Endothelial cell of umbilical vein (primary cell): ENCODE data around the gene KCNQ5. TPM values are rescaled to one million over a fixed set of nuclear protein-coding genes. Genes with fewer than 3 reads are reported as not detected.

Experiments
- BruUV-seq: library from RNA; stranded (reverse); fragments of 400-500 nt; replicated peaks from 2 replicates; lab custom pipeline; 2021; lab: Mats Ljungman, UMichigan
- CTCF ChIA-PET: fragments of 300-600, 350-600 bp; sonication (Branson Sonifier 250); formaldehyde crosslinking; loops from one replicate; lab custom pipeline; 2021; ENCODE audit warnings: antibody characterized with exemption, inconsistent platforms; lab: Charles Lee
- POLR2A ChIA-PET: fragments of 300-600, 350-600 bp; sonication (Branson Sonifier 250); formaldehyde crosslinking; loops from one replicate; lab custom pipeline; 2021; ENCODE audit warnings: antibody characterized with exemption, inconsistent platforms; lab: Charles Lee
- DNase-seq: peaks from one replicate; pipeline ENCODE4 v3.0.0-alpha.2; 2011; ENCODE audit warnings: low read depth, low spot score
- FAIRE-seq: peaks from 2 replicates; lab custom pipeline; 2011; peaks lifted over from hg19 to GRCh38; lab: Jason Lieb, UNC
- H2AFZ ChIP-seq: 2 replicates; pipeline ENCODE4 v1.6.0; 2012; ENCODE audit warnings: low read depth, low read length, control low read depth, inconsistent platforms
- H3K27ac ChIP-seq: 2 replicates; pipeline ENCODE4 v1.5.1; 2011; ENCODE audit warnings: low read depth, mild to moderate bottlenecking, control low read depth, low read length, moderate library complexity; ENCODE audit not compliant: insufficient read depth
- H3K27me3 ChIP-seq, 2 experiments: 2 replicates each; pipeline versions ENCODE4 v1.6.0 to v1.6.1; 2011; ENCODE audit warnings: low read length in 2 of 2, mixed read lengths in 1 of 2; ENCODE audit not compliant: control insufficient read depth in 2 of 2, insufficient read depth in 2 of 2
- H3K36me3 ChIP-seq, 2 experiments: 2 replicates in 1 of 2; 3 replicates in 1 of 2; pipeline ENCODE4 v1.5.1; 2011; ENCODE audit warnings: low read length in 2 of 2, mild to moderate bottlenecking in 1 of 2, moderate library complexity in 1 of 2; ENCODE audit not compliant: control insufficient read depth in 2 of 2, insufficient read depth in 2 of 2; ENCODE audit errors: extremely low read depth in 1 of 2
- H3K4me1 ChIP-seq: 3 replicates; pipeline ENCODE4 v1.5.1; 2011; ENCODE audit warnings: mild to moderate bottlenecking, low read length; ENCODE audit not compliant: control insufficient read depth, insufficient read depth; ENCODE audit errors: extremely low read depth
- H3K4me2 ChIP-seq: 2 replicates; pipeline ENCODE4 v1.6.1; 2011; ENCODE audit warnings: low read length, control low read depth, mixed read lengths; ENCODE audit not compliant: insufficient read depth
- H3K4me3 ChIP-seq, 3 experiments: fragments of 200-600 bp in 1 of 3; sonication (generic), shearing (Covaris generic) in 1 of 3; replicated peaks in 1 of 3; 2 replicates each; pipeline ENCODE4 v1.5.1; 2011 to 2016; ENCODE audit warnings: control low read depth in 3 of 3, low read length in 3 of 3, mild to moderate bottlenecking in 2 of 3, inconsistent platforms in 1 of 3, low read depth in 1 of 3, moderate library complexity in 1 of 3; ENCODE audit not compliant: insufficient read depth in 1 of 3
- H3K79me2 ChIP-seq: 2 replicates; pipeline ENCODE4 v1.6.0; 2012; ENCODE audit warnings: low read length, inconsistent platforms; ENCODE audit not compliant: control insufficient read depth, insufficient read depth
- H3K9ac ChIP-seq: replicated peaks from 2 replicates; pipeline ENCODE3; 2011; ENCODE audit warnings: low read length, control low read depth; ENCODE audit not compliant: insufficient read depth; ENCODE audit errors: extremely low read depth
- H3K9me1 ChIP-seq: replicated peaks from 3 replicates; pipeline ENCODE4 v1.6.0; 2011; ENCODE audit warnings: mild to moderate bottlenecking, low read length; ENCODE audit not compliant: control insufficient read depth, insufficient read depth; ENCODE audit errors: extremely low read depth
- H3K9me3 ChIP-seq: replicated peaks from 2 replicates; pipeline ENCODE4 v1.5.1; 2012; ENCODE audit warnings: low read length, inconsistent platforms; ENCODE audit not compliant: control insufficient read depth, insufficient read depth
- H4K20me1 ChIP-seq: replicated peaks from 2 replicates; pipeline ENCODE3; 2011; ENCODE audit warnings: mild to moderate bottlenecking, low read length; ENCODE audit not compliant: control insufficient read depth, insufficient read depth; ENCODE audit errors: extremely low read depth
- CTCF ChIP-seq, 2 donors: IDR thresholded peaks; 1 replicate in 1 of 2; 2 replicates in 1 of 2; pipeline ENCODE4 v1.5.1; 2011; ENCODE audit warnings: low read length in 2 of 2, mild to moderate bottlenecking in 2 of 2, moderate library complexity in 2 of 2, control low read depth in 1 of 2, inconsistent platforms in 1 of 2, low read depth in 1 of 2; ENCODE audit not compliant: insufficient read depth in 1 of 2; ENCODE audit errors: extremely low read depth in 1 of 2
- EZH2 ChIP-seq: IDR thresholded peaks from 2 replicates; pipeline ENCODE4 v1.6.1; 2012; ENCODE audit warnings: borderline replicate concordance, low read depth, mild to moderate bottlenecking, moderate library complexity, low read length, inconsistent platforms; ENCODE audit not compliant: severe bottlenecking
- GATA2 ChIP-seq: IDR thresholded peaks from 2 replicates; pipeline ENCODE4 v1.7.0; 2011; ENCODE audit warnings: low read depth, mild to moderate bottlenecking, moderate library complexity, mixed read lengths, low read length; ENCODE audit not compliant: insufficient read length, insufficient read depth
- JUN ChIP-seq: IDR thresholded peaks from 2 replicates; pipeline ENCODE4 v1.6.1; 2011; ENCODE audit warnings: borderline replicate concordance, low read depth; ENCODE audit not compliant: insufficient read length, insufficient read depth
- MAX ChIP-seq: IDR thresholded peaks from 2 replicates; pipeline ENCODE4 v1.6.1; 2011; ENCODE audit not compliant: insufficient read depth, insufficient read length
- MYC ChIP-seq: IDR thresholded peaks from one replicate; pipeline ENCODE4 v1.6.1; 2011; ENCODE audit warnings: mild to moderate bottlenecking, low read depth, low read length
- POLR2A ChIP-seq: IDR thresholded peaks from 2 replicates; pipeline ENCODE4 v1.6.1; 2012; ENCODE audit warnings: low read depth, mild to moderate bottlenecking, control low read depth, low read length
- POLR2AphosphoS5 ChIP-seq: IDR thresholded peaks from 2 replicates; pipeline ENCODE4 v1.6.1; 2012; ENCODE audit warnings: low read depth, mild to moderate bottlenecking, control low read depth, low read length, moderate library complexity; ENCODE audit not compliant: insufficient read depth
- dilution Hi-C: fragments of 300-500 bp; cut with MboI; formaldehyde crosslinking; loops from one replicate; pipeline ENCODE4 v1.15.0; 2019; ENCODE audit warnings: low sequenced_read_pairs; ENCODE audit not compliant: extremely low pct_ligation_motif_present
- intact Hi-C: fragments of 100-400 bp; cut with micrococcal nuclease; formaldehyde crosslinking; loops from one replicate; pipeline ENCODE4 v1.10.0; 2022
- polyA plus RNA-seq, 4 experiments: library from polyadenylated mRNA; depleted of rRNA in 3 of 4; stranded (reverse) in 3 of 4; unstranded in 1 of 4; fragments of >200 nt; gene quantifications; 2 replicates each; pipeline versions ENCODE4 v1.2.1 to v1.2.3, GENCODE V29; 2011 to 2012; ENCODE audit warnings: missing spikeins in 1 of 4
- total RNA-seq: library from RNA; stranded (reverse); gene quantifications from 2 replicates; pipeline ENCODE4 v1.2.3, GENCODE V29; 2021

KCNQ5 gene
- total and polyA plus RNA-seq, 2 donors (not counting 3 experiments of a cell fraction or from before 2014, with no cell fraction given), result 0.22 TPM; not detected in 1

GRCh38 chr6:73024598-73024997 is 402.7 kb downstream of the KCNQ5 start:
- Histone ChIP-seq H3K4me3 (no peak overlapping the region), H3K4me1 (no peaks in the 10 kb centered on the region), H3K9me3 (no peaks in the 10 kb centered on the region), H2AFZ (no peak overlapping the region), H3K27ac (no peak overlapping the region), H3K27me3 (peaks cover 2 to 4% of the 10 kb centered on the region in 2 experiments), H3K79me2 (no peaks in the 10 kb centered on the region), H3K9me1 (no peaks in the 10 kb centered on the region), H3K36me3 (no peaks in the 10 kb centered on the region), H3K4me2 (no peak overlapping the region), H3K9ac (no peak overlapping the region), H4K20me1 (no peaks in the 10 kb centered on the region)
- ChIA-PET CTCF (no interaction called here), POLR2A (no interaction called here)
- no TSS peak for BruUV-seq
- no peak for DNase-seq
- intact Hi-C loops (no loop called here), dilution Hi-C loops (no loop called here)
- no peak for FAIRE-seq
- TF ChIP-seq POLR2A (no peak), MAX (no peak), POLR2AphosphoS5 (no peak), MYC (no peak), JUN (no peak), CTCF (IDR thresholded peaks at IDR 0.05; ENCODE audit: extremely low read depth in 1 of 2, insufficient read depth in 1 of 2, low read depth in 1 of 2, low read length in 2 of 2) (no peak), GATA2 (no peak), EZH2 (no peak)
